IMR-90 (cell line): ENCODE measurements around the gene GPR160.

Source experiments
- BHLHE40 ChIP-seq: fragments of 150-350 bp; IDR thresholded peaks from 2 replicates; pipeline ENCODE4 v1.6.1; 2016; ENCODE audit warnings: mild to moderate bottlenecking, low read depth, low read length
- CEBPB ChIP-seq: IDR thresholded peaks from 2 replicates; pipeline ENCODE4 v1.6.1; 2012; ENCODE audit warnings: low read depth, low read length, improper control_type of control experiment
- CHD1 ChIP-seq: IDR thresholded peaks from 2 replicates; pipeline ENCODE4 v1.6.1; 2012; ENCODE audit warnings: low read depth, low read length, improper control_type of control experiment
- CTCF ChIP-seq: conservative IDR thresholded peaks from 2 replicates; pipeline ENCODE4 v1.5.1; 2012; ENCODE audit warnings: mild to moderate bottlenecking, low read depth, low read length, improper control_type of control experiment
- ELK1 ChIP-seq: fragments of 150-350 bp; IDR thresholded peaks from 2 replicates; pipeline ENCODE4 v1.6.1; 2016; ENCODE audit warnings: low read depth, mild to moderate bottlenecking, low read length, moderate library complexity, borderline replicate concordance
- FOS ChIP-seq: fragments of 150-350 bp; IDR thresholded peaks from 2 replicates; pipeline ENCODE4 v1.6.1; 2016; ENCODE audit warnings: low read depth, low read length
- MXI1 ChIP-seq: IDR thresholded peaks from 2 replicates; pipeline ENCODE4 v1.6.1; 2012; ENCODE audit warnings: low read depth, mild to moderate bottlenecking, low read length, moderate library complexity, borderline replicate concordance
- POLR2A ChIP-seq: IDR thresholded peaks from 2 replicates; pipeline ENCODE4 v1.6.1; 2012; ENCODE audit warnings: mild to moderate bottlenecking, low read depth, low read length
- RAD21 ChIP-seq: IDR thresholded peaks from 2 replicates; pipeline ENCODE4 v1.6.1; 2012; ENCODE audit warnings: low read length, improper control_type of control experiment
- RCOR1 ChIP-seq: IDR thresholded peaks from 2 replicates; pipeline ENCODE4 v1.6.1; 2012; ENCODE audit warnings: mild to moderate bottlenecking, low read length, improper control_type of control experiment; ENCODE audit not compliant: insufficient replicate concordance
- RFX5 ChIP-seq: IDR thresholded peaks from 2 replicates; pipeline ENCODE4 v1.8.0; 2012; ENCODE audit warnings: low read depth, mild to moderate bottlenecking, low read length, moderate library complexity
- SMC3 ChIP-seq: fragments of 150-350 bp; IDR thresholded peaks from 2 replicates; pipeline ENCODE4 v1.6.1; 2016; ENCODE audit warnings: low read depth, mild to moderate bottlenecking, antibody characterized with exemption, low read length, moderate library complexity
- USF2 ChIP-seq: fragments of 150-350 bp; IDR thresholded peaks from 2 replicates; pipeline ENCODE4 v1.6.1; 2017; ENCODE audit warnings: mild to moderate bottlenecking, antibody characterized with exemption, low read length, low read depth

DNA sequence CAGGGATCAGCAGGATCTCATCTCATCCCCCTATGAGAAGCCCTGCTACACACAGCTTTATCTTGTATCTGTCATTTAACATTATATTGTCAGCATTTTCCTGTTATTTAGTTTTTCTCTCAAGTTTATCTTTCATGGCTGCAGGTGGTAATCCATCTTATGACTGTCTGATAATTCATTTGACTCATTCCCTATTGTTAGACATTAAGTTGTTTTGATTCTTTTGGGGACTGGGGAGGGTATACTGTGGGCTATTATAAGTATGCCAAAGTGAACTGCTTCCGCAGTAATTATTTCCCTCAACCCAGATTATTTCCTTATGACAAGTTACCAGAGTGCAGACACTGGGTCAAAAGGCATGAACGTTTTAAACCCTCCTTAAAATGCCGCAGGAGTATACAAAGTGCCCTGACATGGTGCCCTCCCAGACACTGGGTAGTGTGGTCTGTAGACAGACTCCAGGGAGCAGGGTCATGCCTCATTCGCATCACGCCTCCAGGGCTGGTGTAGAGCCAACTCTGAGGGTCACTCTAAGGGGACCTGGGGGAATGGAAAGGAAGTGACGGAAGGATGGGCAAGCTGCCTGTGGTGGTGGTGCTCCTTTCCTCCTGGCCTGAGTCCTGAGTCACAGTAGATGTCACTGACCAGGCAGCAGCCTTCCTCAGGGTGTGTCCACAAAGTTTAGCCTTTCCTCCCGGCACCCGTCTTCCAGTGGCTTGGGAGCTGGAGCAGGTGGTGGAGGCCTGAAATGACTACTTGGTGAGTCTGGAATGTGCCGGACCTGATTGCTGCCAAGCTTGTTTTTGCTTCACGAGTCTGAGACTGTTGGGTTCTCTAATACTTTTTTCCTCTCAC lies 11.6 kb downstream of the GPR160 start:
- no peak for TF ChIP-seq CTCF
- TF ChIP-seq ELK1: no peak
- TF ChIP-seq USF2: no peak
- TF ChIP-seq RAD21: no peak
- TF ChIP-seq CEBPB: no peak
- TF ChIP-seq POLR2A: no peak
- no peak for TF ChIP-seq CHD1
- TF ChIP-seq RCOR1: no peak
- TF ChIP-seq SMC3: no peak
- no peak for TF ChIP-seq BHLHE40
- TF ChIP-seq MXI1: no peak
- TF ChIP-seq RFX5: no peak
- TF ChIP-seq FOS: no peak
